DMS79 (cell line): Measurements from ENCODE around the gene ELF2.
"Not testable (repeated sequence)": the region's sequence is repeated elsewhere in the genome, so short reads cannot be mapped to it uniquely, and the experiment has no call there.

Experiments
- DNase-seq: peaks from one replicate; lab custom pipeline; 2025; lab: John Stamatoyannopoulos, UW

The ELF2 gene

GRCh38 chr4:139142980-139143379 lies 34.0 kb downstream of the ELF2 start:
- no peak for DNase-seq

DNA sequence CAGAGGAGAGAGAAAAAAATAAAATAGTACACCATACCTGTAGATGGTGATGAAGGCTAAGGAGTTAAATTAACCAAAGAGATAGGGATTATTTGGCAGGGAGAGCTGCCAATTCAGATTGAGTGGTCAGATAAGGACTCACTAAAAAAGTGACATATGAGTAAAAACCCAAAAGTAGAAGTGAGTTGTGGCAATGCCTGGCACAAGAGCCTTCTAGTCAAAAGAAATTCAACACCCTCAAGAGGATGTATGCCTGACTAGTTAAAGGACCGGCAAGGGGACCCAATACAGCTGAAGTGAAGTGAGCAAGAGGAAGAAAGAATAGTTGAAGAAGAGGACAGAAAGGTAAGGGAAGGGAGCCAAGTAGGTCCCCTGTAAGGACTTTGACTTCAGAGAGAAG lies 34.9 kb downstream of the ELF2 start:
- DNase-seq: no peak

- DNase-seq: no peak
Observed at GRCh38 chr4:139137763-139138162, 39.3 kb downstream of the ELF2 start.

DNA sequence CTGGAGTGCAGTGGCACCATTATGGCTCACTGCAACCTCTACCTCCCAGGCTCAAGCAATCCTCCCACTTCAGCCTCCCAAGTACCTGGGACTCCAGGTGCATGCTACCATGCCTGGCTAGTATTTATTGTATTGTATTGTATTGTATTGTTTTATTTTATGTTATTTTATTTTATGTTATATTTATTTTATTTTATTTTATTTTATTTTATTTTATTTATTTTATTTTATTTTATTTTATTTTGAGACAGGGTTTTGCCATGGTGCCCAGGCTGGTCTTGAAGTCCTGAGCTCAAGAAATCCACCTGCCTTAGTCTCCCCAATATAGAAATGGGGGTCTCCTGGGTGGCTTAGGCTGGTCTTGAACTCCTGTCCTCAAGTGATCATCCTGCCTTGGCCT lies 42.6 kb downstream of the ELF2 start:
- no peak for DNase-seq

DNA sequence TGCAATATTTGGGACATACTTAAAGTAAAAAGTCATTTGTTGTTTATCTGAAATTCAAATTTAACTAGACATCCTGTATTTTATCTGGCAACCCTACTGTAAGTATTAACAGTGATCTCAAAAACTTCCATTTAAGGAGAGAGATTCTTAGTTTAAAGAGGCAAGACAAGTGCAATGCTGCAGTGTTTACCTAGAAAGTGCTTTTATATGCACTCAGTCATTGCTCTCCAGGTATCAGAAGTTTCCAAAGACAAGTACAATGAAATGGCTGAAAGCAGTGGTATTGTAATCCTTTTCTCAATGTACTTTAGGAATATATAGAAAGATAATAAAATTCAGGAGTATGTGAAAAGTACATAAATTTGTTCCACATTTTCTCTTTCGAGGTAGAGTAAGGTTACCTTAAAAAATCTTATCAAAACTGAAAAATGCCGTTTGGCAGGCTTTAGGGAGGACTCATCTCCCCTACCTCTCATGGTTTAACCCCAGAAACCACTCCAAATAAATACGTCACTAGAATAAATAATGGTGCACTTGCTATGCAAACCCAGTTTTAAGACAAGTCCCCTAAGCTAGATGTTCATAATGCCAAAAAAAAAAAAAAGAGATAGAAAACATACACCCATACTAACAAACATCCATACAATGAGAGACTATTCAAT lies 45.7 kb downstream of the ELF2 start:
- DNase-seq: peak; percentile 69

DNA sequence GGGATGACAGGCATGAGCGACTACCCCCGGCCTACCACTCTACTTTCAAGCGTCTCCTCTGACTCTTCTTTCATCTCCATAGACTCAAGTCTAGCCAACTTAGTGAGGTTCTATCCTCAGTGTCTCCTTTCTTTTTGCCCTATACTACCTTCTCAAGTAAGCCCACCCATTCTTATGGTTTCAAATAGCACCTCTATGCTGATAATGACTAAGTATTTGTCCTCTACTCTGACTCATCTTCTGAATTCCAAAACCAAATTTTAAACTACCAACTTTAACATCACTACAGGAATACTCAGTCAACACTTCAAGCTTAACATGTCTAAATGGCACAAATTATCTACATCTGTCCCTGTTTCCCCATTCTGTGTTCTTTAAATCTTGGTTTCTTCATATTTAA lies 47.8 kb downstream of the ELF2 start:
- DNase-seq: no peak

GRCh38 chr4:139126898-139127297 lies 50.1 kb downstream of the ELF2 start:
- DNase-seq: no peak

DNA sequence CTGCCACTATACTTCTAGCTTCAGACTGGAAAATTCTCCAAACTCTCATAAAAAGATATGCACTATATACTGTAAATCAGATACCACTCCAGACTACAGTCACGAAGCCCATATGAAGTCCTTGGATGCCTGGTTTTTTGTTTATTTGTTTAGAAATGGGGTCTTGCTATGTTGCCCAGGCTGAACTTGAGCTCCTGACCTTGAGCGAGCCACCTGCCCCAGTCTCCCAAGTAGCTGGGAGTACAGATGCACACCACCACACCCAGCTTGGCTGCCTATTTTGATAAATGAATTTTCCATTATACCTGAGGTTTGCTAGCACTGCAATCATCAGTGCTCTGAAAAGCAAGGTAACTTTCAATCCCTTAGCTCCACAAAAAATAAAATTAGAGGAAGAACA lies 53.1 kb downstream of the ELF2 start:
- DNase-seq: no peak

DNA sequence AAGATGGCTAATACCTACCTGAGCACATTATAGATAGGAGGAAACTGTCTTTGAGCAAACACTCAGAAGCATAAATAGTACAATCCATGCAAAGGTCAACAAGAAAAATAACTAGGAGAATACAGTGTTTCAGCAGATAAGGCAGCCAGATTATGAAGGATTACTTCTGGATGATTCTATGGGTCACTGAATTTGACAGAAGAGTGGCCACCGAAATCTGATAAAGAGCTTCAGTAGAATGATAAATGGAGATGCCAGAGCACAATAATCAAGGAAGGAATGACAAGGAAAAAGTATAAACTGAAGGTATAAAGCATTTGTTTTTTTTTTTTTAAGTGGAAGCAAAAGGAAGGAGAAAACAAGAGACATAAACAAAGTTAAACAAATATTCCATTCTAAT lies 58.7 kb downstream of the ELF2 start:
- DNase-seq: no peak

DNA sequence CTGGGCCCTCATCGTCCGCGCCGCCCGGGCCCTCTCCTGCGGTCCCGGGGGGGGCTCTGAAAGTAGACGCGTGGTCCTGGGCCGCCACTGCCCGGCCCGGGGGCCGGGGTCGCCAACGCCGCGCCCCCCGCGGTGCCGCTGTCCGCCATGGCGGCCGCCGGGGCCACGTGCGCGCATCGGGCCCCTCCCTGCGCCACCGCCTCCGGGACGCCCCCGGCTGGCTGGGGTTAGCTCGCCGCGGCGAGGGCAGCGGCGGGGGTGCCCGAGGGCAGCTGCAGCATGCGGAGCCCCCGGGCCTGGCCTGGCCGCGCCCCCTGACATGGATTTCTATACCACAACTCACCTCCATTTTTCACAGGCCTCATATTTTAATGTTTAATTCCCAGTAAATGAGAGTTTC lies 61.8 kb downstream of the ELF2 start:
- no peak for DNase-seq

GRCh38 chr4:139114795-139115194 lies 62.2 kb downstream of the ELF2 start:
- not testable (repeated sequence) for DNase-seq

- no peak for DNase-seq
Observed at GRCh38 chr4:139112650-139113049, 64.4 kb downstream of the ELF2 start.

DNA sequence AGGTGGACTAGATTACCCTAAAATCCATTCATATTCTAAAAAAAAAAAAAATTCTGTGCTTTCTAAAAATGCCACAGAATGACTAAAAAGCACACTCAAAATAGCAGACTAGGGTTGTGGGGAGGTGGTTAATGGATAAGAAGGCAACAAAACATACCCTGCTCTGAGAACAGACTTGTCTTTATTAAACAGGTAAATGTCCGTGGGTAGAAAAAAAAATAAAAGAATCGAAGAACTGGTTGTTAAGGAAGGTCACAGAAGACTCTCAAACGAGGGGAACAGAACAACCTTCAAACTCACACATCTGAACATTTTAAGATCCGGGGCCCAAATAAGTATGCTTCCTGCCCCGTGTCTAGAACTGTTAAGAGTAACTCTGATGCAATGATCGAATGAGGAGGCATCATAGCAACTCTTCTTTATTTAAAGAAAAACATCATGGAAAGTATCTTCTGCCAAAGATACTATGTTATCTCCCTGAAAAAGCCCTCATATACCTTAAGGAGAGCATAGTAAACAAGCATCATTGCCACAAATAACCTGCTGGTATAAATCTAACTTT lies 68.4 kb downstream of the ELF2 start:
- no peak for DNase-seq

DNA sequence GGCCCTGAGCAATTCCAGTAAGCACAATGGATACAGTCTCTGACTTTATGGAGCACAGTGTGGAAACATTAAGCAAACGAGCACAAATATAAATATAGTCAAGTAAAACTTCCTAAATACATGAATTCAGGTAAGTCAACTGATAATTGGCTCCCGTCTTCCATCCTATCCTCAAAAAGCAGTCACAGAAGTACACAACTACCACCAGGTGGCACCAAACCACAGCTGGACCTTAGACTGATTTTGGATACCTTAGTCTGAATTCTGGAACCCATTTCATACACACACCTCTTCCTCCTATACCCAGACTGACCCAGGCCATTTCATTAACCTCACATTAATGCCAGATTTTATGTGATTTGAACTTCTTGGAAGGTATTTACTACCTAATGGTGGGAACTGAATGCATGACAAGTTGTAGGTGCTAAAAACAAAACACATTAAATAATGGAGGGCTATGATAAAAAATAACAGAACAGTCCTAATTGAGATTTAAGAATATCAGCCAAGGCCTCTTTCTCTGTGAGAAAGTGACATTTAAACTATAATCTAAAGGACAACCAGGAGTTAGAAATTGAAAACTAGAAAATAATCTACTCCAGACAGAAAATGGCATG lies 77.5 kb downstream of the ELF2 start:
- peak; percentile 41 for DNase-seq

DNA sequence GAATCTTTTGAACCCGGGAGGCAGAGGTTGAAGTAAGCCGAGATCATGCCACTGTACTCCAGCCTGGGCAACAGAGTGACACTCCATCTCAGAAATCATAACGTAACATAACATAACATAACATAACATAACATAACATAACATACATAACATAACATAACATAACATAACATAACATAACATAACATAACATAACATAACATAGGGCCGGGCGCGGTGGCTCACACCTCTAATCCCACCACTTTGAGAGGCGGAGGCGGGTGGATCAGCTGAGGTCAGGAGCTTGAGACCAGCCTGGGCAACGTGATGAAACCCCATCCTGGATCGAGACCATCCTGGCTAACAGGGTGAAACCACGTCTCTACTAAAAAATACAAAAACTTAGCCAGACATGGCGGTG lies 84.7 kb downstream of the ELF2 start:
- no peak for DNase-seq

DNA sequence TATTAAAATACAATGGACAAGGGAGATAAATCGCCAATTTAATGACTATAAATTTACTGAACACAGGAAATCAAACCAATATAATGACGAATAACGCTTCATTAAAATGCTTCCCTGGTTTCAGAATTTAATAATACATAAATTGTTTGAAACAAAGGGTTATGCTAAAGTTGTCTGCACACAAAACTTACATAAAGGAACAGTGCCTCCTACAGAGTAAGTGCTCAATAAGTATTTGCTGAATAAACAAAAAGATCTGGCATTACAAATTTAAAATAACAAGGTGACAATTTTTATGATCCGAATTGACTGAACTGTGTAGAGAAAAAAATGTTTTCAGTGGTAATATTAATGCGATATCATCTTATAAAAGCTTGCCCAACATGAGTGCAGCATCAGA lies 91.9 kb downstream of the ELF2 start:
- no peak for DNase-seq

- no peak for DNase-seq
Observed at GRCh38 chr4:139084804-139085093, 92.3 kb downstream of the ELF2 start.

- peak; percentile 66 for DNase-seq
Observed at GRCh38 chr4:139083956-139084803, 92.8 kb downstream of the ELF2 start.

DNA sequence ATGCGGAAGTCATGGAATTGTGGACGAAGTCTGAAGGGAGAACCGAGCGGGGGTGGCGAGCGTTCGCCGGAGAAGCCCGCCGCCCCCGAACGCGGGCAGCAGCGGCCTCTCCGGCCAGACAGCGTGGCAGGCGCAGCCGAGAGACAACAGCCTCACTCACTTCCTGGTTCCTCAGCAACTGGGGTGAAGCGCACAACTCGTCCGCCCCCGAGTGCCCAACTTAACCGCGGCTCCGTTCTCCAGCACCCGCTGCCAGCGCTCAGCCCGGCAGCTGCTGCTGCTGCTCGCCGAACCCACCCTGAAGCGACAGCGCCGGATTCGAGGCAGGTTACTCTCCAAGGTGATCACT lies 93.4 kb downstream of the ELF2 start:
- DNase-seq: peak; percentile 62

- peak; percentile 96 for DNase-seq
Observed at GRCh38 chr4:139082750-139083606, 94.0 kb downstream of the ELF2 start.

- no peak for DNase-seq
Observed at GRCh38 chr4:139078926-139079325, 98.1 kb downstream of the ELF2 start.
